ENCODE measurements around the gene CLK1.

- TF ChIP-seq POLR2AphosphoS5 (IDR thresholded peaks at IDR 0.05; ENCODE audit: low read depth, low read length): no peak
- no peak for TF ChIP-seq CTCF (IDR thresholded peaks at IDR 0.05)
Observed at GRCh38 chr2:200877443-200877842, 13.0 kb upstream of the CLK1 start.

Data from Panc1 (cell line).